PC-3 (cell line): ENCODE data around the gene STXBP5.

Source experiments
- CTCF ChIP-seq: fragments of 300-600 bp; sonication (generic); conservative IDR thresholded peaks from 2 replicates; pipeline ENCODE4 v1.5.1; 2017; ENCODE audit warnings: antibody characterized with exemption, low read depth, mild to moderate bottlenecking, low read length
- EZH2 ChIP-seq: fragments of 300-600 bp; sonication (generic); IDR thresholded peaks from one replicate; pipeline ENCODE4 v1.6.1; 2017; ENCODE audit warnings: antibody characterized with exemption, mild to moderate bottlenecking, low read length; ENCODE audit not compliant: unreplicated experiment

- TF ChIP-seq CTCF (no peak), EZH2 (no peak)
Observed at GRCh38 chr6:147223736-147224135, 19.5 kb downstream of the STXBP5 start.
